Gastroesophageal sphincter (tissue), 3 donors: ENCODE results near the gene ROCK2.

Experiments
- CTCF ChIP-seq, 4 experiments: fragments of 200-600 bp in 2 of 4; fragments of 450-650 bp in 2 of 4; sonication (generic) in 1 of 4; IDR thresholded peaks; one replicate each; pipeline ENCODE4 v1.5.1; 2017 to 2019; ENCODE audit warnings: antibody characterized with exemption in 4 of 4, mild to moderate bottlenecking in 2 of 4, moderate library complexity in 2 of 4
- EP300 ChIP-seq: sonication (generic); formaldehyde crosslinking; IDR thresholded peaks from one replicate; pipeline ENCODE4 v1.6.1; 2017; ENCODE audit warnings: antibody characterized with exemption, mild to moderate bottlenecking
- POLR2A ChIP-seq, 2 donors: fragments of 450-650 bp; IDR thresholded peaks; one replicate each; pipeline ENCODE4 v1.6.1; 2017; ENCODE audit warnings: antibody characterized with exemption in 2 of 2, mild to moderate bottlenecking in 2 of 2, moderate library complexity in 1 of 2

GRCh38 chr2:11175293-11175795 lies 169.1 kb downstream of the ROCK2 start:
- TF ChIP-seq POLR2A (IDR thresholded peaks at IDR 0.05) (no peak), CTCF (IDR thresholded peaks at IDR 0.05) (no peak), EP300 (no peak)
